WERI-Rb-1 (cell line): ENCODE results near the gene CDKN1B.

Source experiments
- DNase-seq: peaks from one replicate; pipeline ENCODE4 v3.0.0-alpha.2; 2020
- H3K27ac ChIP-seq: fragments of 250-450 bp; sonication (Bioruptor Pico); 2 replicates; pipeline ENCODE4 v1.5.1; 2020; ENCODE audit warnings: mild to moderate bottlenecking, moderate library complexity
- H3K27me3 ChIP-seq: fragments of 250-450 bp; sonication (Bioruptor Pico); 2 replicates; pipeline ENCODE4 v1.5.1; 2021; ENCODE audit warnings: mild to moderate bottlenecking, low read depth, moderate library complexity; ENCODE audit not compliant: insufficient read depth, severe bottlenecking
- H3K36me3 ChIP-seq: fragments of 250-450 bp; sonication (Bioruptor Pico); 2 replicates; pipeline ENCODE4 v1.5.1; 2020; ENCODE audit warnings: mild to moderate bottlenecking, moderate library complexity
- H3K4me3 ChIP-seq: 2 replicates; pipeline ENCODE4 v1.5.1; 2011; ENCODE audit warnings: low read depth, mild to moderate bottlenecking, control low read depth, low read length
- H3K9me3 ChIP-seq: fragments of 250-450 bp; sonication (Bioruptor Pico); 2 replicates; pipeline ENCODE4 v1.5.1; 2021; ENCODE audit warnings: mild to moderate bottlenecking, moderate library complexity; ENCODE audit not compliant: severe bottlenecking
- TF ChIP-seq, protein P1 (sequence below): IDR thresholded peaks from 2 replicates; pipeline ENCODE4 v1.5.1; 2011; ENCODE audit warnings: low read depth, mild to moderate bottlenecking, control low read depth, inconsistent platforms, low read length

CDKN1B gene

DNA sequence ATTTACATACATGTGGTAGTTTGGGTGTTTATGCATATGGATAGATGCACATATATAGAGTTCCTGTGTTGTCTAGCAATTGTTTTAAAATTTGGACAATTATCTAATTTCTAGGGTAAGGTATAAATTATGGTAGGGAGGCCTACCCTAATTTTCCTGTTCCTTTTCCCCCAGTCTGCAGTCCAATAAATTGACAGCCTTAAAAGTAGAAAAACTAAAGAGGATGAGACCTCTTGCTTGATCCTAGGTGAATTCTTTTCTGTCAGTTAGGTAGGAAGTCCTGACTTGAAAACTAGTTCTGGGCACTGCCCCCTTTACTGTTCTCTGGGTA is 2.1 kb upstream of the CDKN1B start:
- TF ChIP-seq, protein P1, sequence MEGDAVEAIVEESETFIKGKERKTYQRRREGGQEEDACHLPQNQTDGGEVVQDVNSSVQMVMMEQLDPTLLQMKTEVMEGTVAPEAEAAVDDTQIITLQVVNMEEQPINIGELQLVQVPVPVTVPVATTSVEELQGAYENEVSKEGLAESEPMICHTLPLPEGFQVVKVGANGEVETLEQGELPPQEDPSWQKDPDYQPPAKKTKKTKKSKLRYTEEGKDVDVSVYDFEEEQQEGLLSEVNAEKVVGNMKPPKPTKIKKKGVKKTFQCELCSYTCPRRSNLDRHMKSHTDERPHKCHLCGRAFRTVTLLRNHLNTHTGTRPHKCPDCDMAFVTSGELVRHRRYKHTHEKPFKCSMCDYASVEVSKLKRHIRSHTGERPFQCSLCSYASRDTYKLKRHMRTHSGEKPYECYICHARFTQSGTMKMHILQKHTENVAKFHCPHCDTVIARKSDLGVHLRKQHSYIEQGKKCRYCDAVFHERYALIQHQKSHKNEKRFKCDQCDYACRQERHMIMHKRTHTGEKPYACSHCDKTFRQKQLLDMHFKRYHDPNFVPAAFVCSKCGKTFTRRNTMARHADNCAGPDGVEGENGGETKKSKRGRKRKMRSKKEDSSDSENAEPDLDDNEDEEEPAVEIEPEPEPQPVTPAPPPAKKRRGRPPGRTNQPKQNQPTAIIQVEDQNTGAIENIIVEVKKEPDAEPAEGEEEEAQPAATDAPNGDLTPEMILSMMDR, result no peak
- Histone ChIP-seq H3K27ac (peak overlapping the region; percentile 100), H3K27me3 (no peaks in the 10 kb centered on the region)

DNA sequence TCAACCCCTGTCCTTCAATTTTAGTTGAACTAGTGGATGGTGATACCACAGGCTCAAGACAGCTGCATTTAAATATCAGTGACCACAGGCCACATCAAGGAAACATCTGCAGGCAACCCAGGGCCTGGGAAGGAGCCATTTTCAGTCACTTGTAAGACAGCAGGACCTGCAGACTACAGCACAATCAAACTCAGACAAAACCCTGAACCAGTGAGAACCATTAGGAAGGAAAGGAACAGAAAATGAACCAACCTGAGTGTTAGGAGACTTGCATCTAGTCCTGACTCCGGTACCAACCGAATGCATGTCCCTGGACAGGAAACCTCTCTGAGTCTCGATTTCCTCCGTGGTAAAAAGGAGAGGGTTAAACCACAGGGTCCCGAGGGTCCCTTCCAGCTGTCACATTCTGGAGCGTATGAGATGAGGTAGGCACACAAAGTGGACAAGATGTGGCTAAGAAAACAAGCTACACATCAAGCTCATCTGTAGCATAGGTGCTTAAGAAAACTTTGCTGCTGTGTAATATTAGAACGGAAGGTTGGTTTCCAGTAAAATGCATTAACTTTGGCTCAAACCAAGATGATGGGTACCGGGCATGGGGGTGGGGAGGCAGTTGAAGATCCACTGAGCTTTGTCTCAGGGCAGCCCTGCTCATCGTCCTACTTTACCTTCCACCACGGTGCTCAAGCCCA is 1.6 kb upstream of the CDKN1B start:
- Histone ChIP-seq H3K27ac (peak overlapping the region; percentile 100), H3K36me3 (peaks cover 26% of the 10 kb centered on the region), H3K4me3 (peak overlapping the region; percentile 88), H3K27me3 (no peaks in the 10 kb centered on the region), H3K9me3 (no peaks in the 10 kb centered on the region)
- TF ChIP-seq, protein P1, result no peak
- DNase-seq, result peak; percentile 18

More for the DNA sequence above, 2.1 kb upstream of the CDKN1B start:
- no peak for DNase-seq
- H3K9me3 ChIP-seq, result no peaks in the 10 kb centered on the region
- H3K36me3 ChIP-seq, result peaks cover 21% of the 10 kb centered on the region
- no peak overlapping the region for H3K4me3 ChIP-seq

DNA sequence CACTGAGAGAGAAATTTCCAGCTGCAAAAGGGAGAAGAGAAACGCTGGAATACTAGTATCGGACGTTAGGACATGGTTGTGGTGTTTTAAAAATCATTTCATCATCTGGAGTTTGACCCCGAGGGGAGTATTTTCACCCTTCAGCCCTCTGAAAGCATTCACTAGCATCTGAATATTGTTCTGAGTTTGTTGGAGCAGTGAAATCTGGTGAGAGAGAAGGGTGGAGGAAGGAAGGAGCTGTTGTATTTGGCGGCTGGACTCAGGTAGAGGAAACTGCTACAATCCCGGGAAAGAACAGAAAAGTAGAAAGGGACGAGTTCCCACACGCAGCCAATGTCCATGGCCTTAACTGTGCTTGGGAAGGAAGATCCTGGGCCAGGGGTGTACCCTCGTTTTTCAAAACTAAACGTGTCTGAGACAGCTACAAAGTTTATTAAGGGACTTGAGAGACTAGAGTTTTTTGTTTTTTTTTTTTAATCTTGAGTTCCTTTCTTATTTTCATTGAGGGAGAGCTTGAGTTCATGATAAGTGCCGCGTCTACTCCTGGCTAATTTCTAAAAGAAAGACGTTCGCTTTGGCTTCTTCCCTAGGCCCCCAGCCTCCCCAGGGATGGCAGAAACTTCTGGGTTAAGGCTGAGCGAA is 896 bp upstream of the CDKN1B start:
- peaks cover 33% of the 10 kb centered on the region for H3K36me3 ChIP-seq
- no peaks in the 10 kb centered on the region for H3K9me3 ChIP-seq
- TF ChIP-seq, protein P1, result no peak
- peak overlapping the region; percentile 100 for H3K27ac ChIP-seq
- no peaks in the 10 kb centered on the region for H3K27me3 ChIP-seq
- H3K4me3 ChIP-seq, result peak overlapping the region; percentile 88
- no peak for DNase-seq

DNA sequence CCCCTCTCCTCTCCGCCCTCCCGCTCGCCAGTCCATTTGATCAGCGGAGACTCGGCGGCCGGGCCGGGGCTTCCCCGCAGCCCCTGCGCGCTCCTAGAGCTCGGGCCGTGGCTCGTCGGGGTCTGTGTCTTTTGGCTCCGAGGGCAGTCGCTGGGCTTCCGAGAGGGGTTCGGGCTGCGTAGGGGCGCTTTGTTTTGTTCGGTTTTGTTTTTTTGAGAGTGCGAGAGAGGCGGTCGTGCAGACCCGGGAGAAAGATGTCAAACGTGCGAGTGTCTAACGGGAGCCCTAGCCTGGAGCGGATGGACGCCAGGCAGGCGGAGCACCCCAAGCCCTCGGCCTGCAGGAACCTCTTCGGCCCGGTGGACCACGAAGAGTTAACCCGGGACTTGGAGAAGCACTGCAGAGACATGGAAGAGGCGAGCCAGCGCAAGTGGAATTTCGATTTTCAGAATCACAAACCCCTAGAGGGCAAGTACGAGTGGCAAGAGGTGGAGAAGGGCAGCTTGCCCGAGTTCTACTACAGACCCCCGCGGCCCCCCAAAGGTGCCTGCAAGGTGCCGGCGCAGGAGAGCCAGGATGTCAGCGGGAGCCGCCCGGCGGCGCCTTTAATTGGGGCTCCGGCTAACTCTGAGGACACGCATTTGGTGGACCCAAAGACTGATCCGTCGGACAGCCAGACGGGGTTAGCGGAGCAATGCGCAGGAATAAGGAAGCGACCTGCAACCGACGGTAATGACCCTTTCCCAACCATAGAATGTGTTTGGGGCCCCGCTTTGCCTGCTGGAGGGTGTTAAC is 615 bp downstream of the CDKN1B start:
- Histone ChIP-seq H3K4me3 (peak overlapping the region; percentile 88), H3K27ac (peak overlapping the region; percentile 100), H3K27me3 (no peaks in the 10 kb centered on the region), H3K36me3 (peaks cover 48% of the 10 kb centered on the region), H3K9me3 (no peaks in the 10 kb centered on the region)
- TF ChIP-seq, protein P1, result no peak
- no peak for DNase-seq

DNA sequence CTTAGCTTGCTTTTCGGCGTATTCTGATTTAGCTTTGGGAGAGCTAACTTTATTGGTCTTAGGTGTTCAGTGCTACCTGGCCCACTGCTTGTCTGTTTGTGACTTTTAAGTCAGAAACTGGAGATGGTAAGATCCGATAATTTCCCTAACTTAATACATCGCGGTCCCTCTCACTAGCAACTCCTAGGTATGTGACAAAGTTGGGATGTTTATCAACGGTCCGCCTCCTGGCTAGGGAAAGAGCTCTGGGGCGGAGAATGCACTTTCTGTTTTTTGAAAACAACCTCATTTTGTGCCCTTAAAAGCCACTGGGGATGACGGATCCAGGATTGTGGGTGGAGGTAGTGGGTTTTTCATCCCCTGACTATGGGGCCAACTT is 1.2 kb downstream of the CDKN1B start:
- Histone ChIP-seq H3K27ac (peak overlapping the region; percentile 100), H3K9me3 (no peaks in the 10 kb centered on the region), H3K36me3 (peaks cover 49% of the 10 kb centered on the region), H3K27me3 (no peaks in the 10 kb centered on the region), H3K4me3 (peak overlapping the region; percentile 88)
- TF ChIP-seq, protein P1, result no peak
- DNase-seq, result no peak
